HG03064 (cell line): Measurements from ENCODE around the gene NUAK2.

Experiments
- ATAC-seq: cut with Tn5 transposase; IDR thresholded peaks from one replicate; pipeline ENCODE4 v1.9.1; 2021; ENCODE audit warnings: low read depth; ENCODE audit not compliant: unreplicated experiment

NUAK2 gene

GRCh38 chr1:205259324-205259832 is 62.2 kb downstream of the NUAK2 start:
- ATAC-seq, result no peak

- no peak for ATAC-seq
Measured at GRCh38 chr1:205258719-205259118, 62.8 kb downstream of the NUAK2 start.

GRCh38 chr1:205258261-205258691 is 63.3 kb downstream of the NUAK2 start:
- no peak for ATAC-seq

- ATAC-seq, result no peak
Measured at GRCh38 chr1:205257735-205258134, 63.8 kb downstream of the NUAK2 start.

- no peak for ATAC-seq
Measured at GRCh38 chr1:205256951-205257625, 64.5 kb downstream of the NUAK2 start.

GRCh38 chr1:205255941-205256780 is 65.4 kb downstream of the NUAK2 start:
- no peak for ATAC-seq
